HG02759 (cell line): Measurements from ENCODE around the gene CAMK2A.

Experiments used
- ATAC-seq: cut with Tn5 transposase; IDR thresholded peaks from one replicate; pipeline ENCODE4 v1.9.1; 2021; ENCODE audit warnings: mild to moderate bottlenecking, moderate library complexity; ENCODE audit not compliant: unreplicated experiment

The CAMK2A gene

DNA sequence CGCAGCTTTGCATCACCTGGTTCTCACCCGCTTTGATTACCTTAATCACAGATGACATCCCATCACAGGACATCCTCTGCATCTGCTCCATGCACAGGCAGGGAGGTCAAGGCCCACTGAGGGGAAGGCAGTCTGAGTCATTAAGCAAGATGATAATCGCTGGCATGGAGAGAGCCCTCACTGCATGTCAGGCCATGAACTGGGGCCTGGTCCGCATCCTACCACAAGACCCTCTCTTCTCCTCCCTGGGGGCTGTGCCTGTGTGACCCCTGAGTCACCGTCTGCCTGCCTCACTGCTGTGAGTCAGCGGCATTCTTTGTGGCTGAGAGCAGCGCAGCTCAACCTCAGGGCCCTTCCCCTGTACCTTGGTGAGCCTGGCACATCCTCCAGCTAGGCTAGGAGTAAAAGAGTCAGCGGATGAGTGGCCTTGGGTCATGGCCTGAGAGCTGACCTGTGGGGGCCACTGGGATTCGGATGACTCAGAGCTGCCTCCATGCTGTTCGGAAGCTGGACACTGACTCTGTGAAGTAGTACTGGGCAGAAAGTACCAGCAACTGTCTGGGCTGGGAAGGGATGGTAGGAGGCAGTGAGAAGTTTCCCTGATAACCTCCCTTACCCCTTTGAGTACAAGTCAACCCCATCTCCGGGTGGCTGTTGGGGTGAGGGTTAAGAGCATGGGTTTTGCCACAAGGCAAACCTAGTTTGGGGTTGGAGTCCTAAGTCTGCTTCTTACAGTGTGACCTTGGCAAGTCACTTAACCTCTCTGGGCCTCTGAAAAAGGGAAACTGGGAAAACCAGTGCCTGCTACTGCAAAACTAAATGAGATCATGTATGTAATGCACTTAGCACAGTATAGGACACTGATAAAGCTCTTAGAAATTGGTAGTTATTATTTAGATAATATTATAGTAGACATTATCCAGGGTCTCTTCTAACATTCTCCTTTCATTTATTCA, 27.8 kb upstream of the CAMK2A start:
- ATAC-seq, result no peak

DNA sequence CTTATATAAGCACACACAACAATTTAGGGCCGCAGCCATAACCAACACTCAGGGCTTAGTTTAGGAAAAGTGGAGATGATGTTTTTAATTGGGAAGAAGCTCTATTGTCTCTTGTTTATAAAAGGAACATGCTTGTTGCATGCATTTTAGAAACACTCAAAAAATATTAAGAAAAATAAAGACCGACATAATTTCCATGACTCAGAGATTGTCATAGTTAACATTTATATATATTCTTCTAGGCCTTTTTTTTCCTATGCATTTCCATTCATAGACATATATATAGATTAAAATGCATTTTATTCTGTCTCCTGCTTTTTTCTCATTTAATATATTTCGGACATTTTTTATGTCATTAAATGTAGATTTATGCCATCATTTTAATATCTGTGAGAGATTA, 26.7 kb upstream of the CAMK2A start:
- no peak for ATAC-seq

- no peak for ATAC-seq
These were observed 25.7 kb upstream of the CAMK2A start for GRCh38 chr5:150315245-150315644.

DNA sequence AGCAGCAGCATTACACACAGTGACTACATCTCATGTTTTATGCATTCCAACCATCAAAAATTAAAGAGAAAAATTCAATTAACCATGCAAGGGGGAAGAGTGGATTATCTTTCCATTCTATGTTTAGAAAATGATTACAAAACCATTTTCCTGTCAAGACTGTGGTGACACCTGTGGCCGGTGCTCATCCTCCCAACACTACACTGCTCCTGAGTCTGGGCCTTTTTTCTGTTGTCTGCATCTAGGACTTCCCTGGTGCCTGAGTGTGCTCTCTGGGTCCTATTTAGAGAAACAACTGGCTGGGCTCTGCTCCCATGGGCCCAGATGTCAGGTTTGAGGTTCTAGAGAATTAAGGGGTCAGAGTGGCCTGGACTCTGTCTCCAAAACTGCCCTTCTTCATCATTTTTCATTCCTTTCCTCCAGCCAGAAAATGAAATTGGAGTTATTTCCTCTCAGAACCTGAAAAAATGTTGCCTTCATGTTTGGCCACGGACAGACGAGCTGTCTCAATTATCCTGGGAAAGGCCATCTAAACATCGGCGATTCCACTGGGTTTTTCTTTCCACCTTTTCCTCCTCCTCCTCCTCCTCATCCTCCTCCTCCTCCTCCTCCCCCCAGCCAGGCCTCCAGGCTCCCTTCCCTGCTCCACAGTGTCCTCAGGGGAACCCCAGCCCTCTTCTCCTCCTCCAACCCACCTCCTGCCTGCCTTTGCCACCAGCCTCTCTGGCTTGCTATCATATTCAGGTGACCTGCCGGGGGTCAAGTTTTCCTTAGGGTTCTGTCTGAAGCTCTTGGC, 24.5 kb upstream of the CAMK2A start:
- no peak for ATAC-seq

- no peak for ATAC-seq
These were observed 23.9 kb upstream of the CAMK2A start for GRCh38 chr5:150313501-150313900.

- no peak for ATAC-seq
These were observed 22.9 kb upstream of the CAMK2A start for GRCh38 chr5:150312518-150312917.

DNA sequence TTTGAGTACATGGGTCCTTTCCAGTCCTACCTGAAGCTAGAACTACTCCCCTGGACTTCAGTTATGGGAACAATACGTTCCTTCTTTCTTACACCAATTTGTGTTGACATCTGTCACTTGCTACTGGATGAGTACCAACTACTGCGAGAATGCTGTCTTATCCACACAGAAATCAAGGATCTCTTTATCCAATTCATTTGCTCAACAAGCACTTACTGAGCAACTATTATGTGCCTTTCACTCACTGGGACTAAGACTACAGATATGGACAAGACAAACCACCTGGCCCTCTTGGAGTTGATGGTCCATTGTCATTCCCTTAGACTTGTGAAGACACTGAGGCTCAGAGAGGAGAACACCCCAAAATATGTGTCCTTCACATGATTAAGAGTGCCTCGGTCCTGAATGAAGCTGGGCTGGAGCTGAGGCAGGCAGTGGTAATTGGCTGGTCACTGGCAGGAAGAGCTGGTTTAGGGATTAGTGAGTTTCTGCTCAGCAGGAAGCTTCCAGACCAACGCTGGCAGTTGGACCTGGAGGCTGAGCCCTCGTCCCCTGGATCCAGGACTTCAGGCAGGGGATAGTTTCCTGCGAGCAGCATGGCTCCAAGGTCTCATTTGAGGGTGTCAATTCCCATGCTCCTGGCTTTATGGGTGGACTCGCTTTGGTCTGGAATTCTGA, 21.6 kb upstream of the CAMK2A start:
- no peak for ATAC-seq

DNA sequence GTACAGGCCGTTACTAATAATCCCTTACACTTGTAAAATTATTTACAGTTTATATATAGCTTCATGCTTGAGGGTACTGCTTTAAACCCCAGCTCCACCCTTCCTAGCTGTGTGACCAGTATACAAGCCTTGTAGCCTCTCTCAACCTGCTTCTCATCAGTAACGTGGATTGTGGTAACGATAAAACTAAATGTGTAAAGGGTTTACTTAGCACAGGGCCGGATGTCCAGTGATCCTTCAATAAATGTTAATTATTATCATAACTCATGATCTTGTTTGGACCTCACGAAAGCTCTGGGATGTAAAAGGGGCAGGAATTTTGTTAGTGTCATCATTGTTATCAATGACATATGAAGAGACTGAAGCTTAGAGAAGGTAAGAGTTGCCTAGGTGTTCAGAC, 20.7 kb upstream of the CAMK2A start:
- ATAC-seq, result no peak

DNA sequence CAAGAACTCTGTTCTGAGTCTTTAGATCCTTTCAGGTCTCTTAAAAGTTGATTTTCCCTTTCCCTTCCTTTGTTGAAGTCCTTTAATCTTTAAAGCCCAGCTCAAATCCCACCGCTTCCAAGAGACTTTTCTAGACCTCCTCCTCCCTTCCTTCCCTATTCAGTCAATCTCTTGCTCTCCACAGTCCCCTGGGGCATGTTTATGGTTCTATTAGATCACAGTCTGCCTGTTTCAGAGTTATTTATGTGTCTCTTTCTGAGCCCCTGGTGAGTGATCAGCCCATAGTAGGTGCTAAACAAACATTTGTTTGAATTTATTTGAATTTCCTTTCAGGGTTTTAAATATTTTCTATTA, 20.3 kb upstream of the CAMK2A start:
- ATAC-seq, result no peak

DNA sequence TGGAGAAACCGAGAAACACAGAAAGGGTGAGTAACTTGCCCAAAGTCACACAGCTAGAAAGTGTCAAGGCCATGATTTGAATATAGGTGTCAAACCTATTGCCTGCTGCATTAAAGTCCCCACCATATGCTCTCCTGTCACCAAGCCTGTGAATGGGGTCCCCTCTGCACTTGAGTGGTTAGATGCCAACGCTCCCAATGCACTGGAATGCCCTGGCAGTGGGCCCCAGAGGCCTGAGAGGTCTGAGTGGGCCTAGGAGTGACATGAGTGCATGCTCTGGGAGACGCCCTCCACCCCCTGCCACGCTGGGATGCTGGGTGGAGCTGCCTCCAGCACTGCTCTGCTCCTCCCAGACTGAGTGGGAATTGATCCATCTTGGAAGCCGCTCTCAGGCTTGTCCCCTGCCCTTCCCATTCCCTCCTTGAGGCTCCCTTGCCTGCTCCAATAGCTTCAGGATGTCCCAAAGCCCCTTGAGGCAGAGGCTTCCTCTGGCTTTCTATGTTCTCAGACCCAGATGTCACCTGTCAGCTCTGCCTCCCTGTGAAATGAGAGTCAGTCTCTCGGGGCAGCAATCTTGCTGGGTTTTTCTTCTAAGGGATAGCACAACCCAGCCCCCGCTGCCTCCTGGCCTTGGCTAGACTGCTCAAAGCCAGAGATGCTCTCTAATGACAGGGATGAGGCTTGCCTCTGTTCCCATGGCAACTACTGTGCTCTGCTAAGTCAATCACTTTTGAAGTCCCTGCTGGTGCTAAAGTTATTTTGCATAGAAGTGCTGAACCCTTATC, 19.7 kb upstream of the CAMK2A start:
- no peak for ATAC-seq

DNA sequence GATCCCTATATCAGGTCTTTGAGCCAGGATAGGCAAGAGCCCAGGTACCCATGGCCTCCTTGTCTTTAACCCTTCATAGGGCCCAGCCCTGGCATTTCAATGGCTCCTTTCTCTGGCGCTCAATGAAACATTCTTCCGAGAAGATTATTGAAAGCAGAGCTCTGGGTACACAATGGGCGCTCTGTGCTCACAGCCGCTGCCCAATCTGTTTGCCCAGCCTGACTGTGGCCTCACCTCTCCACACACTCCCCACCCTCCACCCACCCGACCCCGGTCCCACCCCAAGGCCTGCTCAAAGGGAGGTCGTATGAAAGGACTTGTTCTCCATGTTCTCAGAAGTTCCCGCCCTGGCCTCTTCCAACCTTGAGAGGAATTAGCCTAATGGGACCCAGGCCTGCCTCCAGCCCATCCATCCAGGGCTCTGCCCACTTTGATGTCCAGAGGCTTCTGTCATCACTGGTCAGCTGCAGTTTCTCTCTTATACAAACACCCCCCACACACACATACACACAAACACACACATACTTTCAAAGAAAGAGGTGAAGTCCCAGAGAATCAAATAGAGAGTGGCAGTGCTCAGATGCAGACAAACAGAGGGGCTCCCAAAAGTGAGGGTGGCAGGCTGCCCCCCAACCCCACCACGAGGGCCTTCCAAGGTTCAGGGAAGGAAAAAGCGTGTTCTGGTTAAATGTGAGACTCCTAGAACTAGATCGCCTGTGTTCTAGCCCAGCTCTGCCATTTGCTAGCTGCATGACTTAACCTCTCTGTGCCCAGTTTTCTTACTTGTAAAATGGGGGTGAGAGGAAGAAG, 18.2 kb upstream of the CAMK2A start:
- no peak for ATAC-seq

DNA sequence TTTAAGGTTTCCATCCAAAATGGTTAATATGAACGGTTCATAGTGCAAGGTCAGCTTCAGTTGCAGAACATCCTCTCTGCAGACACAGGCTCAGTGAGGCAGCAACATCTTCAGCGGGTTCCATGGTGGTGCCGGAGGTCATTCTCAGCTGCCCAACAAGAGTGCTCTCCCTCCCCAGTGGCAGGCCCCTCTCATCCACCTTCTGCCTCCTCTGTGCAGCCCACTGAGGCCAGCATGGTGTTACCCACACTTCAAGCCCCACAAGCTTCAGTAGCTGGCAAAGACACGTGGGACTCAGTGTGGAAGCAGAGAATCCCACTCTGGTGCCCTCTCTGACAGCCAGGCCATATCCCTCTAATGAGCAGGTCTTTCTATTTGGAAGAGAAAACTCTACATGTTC, 17.2 kb upstream of the CAMK2A start:
- no peak for ATAC-seq

- no peak for ATAC-seq
These were observed 16.0 kb upstream of the CAMK2A start for GRCh38 chr5:150305557-150305956.

DNA sequence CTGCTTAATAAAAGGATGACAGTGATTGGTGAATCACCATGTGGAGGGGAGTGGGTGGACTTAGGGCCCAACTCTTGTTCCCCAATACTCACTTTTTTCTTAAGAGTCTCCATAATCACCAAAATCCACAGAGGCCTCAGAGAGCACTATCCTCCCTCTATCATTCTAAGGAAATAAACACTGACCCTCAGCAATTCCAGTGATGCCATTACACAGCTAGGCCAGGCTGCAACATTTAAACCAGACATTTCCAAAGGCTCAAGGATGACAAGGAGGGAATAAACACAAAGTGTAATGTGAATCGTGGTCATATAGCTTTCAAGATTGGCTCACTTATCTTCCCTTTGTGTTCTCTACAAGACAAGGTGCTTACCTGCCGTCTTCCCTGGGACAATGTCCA, 15.5 kb upstream of the CAMK2A start:
- ATAC-seq, result no peak

DNA sequence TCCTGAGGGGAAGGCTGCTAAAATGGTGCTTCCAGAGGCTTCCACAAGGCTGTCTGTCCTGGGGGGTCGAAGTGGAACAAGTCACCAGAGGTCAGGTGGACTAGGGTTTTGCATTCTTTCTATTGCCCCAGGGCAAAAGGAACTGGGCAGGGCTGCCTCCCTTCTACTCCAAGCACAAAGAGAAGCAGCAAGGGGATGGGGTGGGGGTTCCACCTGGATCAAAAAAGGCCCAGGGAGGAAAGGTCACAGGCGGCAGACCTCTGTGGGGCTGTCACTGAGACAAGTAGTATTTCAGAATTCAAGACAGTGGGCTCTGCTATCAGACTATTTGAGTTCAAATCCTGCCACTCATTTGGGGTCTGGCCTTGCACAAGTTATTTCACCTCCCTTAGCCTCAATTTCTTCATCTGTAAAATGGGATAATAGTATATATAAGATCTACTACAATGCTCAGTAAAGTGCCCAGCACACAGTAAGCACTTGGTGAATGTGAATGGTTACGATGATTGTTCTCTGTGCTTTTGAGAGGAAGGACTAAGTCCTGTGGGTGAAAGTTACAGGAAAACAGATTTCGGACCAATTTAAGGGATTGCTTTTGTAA, 15.0 kb upstream of the CAMK2A start:
- no peak for ATAC-seq

- ATAC-seq, result no peak
These were observed 14.2 kb upstream of the CAMK2A start for GRCh38 chr5:150303660-150304386.

GRCh38 chr5:150303070-150303615, 13.6 kb upstream of the CAMK2A start:
- ATAC-seq, result no peak

DNA sequence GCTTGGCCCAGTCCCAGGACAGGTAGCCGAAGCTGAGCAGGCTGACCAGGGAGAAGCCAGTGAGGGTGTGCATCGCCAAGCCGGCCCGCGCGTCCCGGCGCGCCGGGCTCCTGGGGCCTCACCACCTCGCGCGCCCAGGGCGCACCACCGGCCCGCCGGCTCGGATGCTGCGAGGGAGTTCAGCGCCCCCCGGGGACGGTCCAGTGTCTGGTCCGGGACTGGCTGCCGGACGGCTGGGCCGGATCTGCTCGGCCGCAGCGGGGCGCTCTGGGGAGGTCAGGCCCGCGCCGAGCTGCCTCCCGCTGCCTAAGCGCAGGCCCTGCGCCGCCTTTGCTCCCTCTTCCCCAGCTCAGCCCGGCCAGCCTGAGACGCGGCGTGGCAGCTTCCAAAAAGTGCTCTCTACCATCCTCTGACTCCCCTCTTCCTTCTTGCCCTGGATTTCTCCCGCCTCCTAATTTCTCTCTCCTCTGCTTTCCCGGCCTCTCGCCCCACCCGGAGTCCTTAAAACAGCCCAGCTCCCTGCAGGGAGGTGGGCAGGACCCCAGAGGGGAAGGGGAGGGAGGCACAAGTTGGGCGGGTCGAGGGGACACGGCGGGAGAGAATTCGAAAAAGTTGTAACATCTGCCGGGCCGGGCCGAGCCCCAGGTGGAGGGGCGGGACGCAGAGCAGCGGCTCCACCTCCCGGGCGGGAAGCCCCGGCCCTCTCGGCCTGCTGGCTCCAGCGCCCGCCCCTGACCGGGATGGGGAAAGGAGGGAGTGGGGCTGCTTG, 12.9 kb upstream of the CAMK2A start, which contains the start of gene ARSI:
Gene ARSI, minus strand, starts transcription at position 605 of the 769 bp plus-strand sequence. Its CDS starts 532 bp downstream, at position 73.
- ATAC-seq, result no peak
